CD8-positive, alpha-beta memory T cell (primary cell): Measurements from ENCODE around the gene MYD88. TPM values are rescaled to one million over a fixed set of nuclear protein-coding genes. Genes with fewer than 3 reads are reported as not detected.

Source experiments
- CTCF ChIA-PET: fragments of 350-600 bp; sonication (Branson Sonifier 250); formaldehyde crosslinking; loops from one replicate; lab custom pipeline; 2021; ENCODE audit warnings: antibody characterized with exemption; lab: Charles Lee
- POLR2A ChIA-PET: fragments of 350-600 bp; sonication (Branson Sonifier 250); formaldehyde crosslinking; loops from one replicate; lab custom pipeline; 2021; ENCODE audit warnings: antibody characterized with exemption; lab: Charles Lee
- DNase-seq, 5 donors: peaks; one replicate each; pipeline versions ENCODE4 v3.0.0 to v3.0.0-alpha.2; 2020 to 2022; ENCODE audit warnings: mixed read lengths in 1 of 5
- H3K27ac ChIP-seq: one replicate; pipeline ENCODE4 v1.7.0; 2013; ENCODE audit warnings: low read depth, mild to moderate bottlenecking, low read length, moderate library complexity
- H3K27me3 ChIP-seq: 2 replicates; pipeline ENCODE4 v1.7.0; 2013; ENCODE audit warnings: low read length, mild to moderate bottlenecking; ENCODE audit not compliant: insufficient read depth, poor library complexity, severe bottlenecking
- H3K36me3 ChIP-seq: 2 replicates; pipeline ENCODE4 v1.7.0; 2013; ENCODE audit warnings: mild to moderate bottlenecking, low read length, moderate library complexity; ENCODE audit not compliant: insufficient read depth
- H3K4me1 ChIP-seq: 2 replicates; pipeline ENCODE4 v1.7.0; 2013; ENCODE audit warnings: mild to moderate bottlenecking, low read length, moderate library complexity; ENCODE audit not compliant: insufficient read depth
- H3K4me3 ChIP-seq: 2 replicates; pipeline ENCODE4 v1.7.0; 2013; ENCODE audit warnings: mild to moderate bottlenecking, low read length
- H3K9me3 ChIP-seq: 2 replicates; pipeline ENCODE4 v1.7.0; 2013; ENCODE audit warnings: mild to moderate bottlenecking, low read length
- H3K27ac Mint-ChIP-seq, 8 donors: one replicate each; pipeline ENCODE4 v1.8.0; 2020 to 2021; ENCODE audit warnings: mixed read lengths in 8 of 8, mild to moderate bottlenecking in 6 of 8, inconsistent platforms in 3 of 8, moderate library complexity in 3 of 8
- H3K27me3 Mint-ChIP-seq, 2 donors: one replicate each; pipeline ENCODE4 v1.8.0; 2020 to 2021; ENCODE audit warnings: mixed read lengths in 2 of 2, mild to moderate bottlenecking in 1 of 2, moderate library complexity in 1 of 2
- H3K36me3 Mint-ChIP-seq, 3 donors: one replicate each; pipeline ENCODE4 v1.8.0; 2020 to 2021; ENCODE audit warnings: mixed read lengths in 3 of 3, inconsistent platforms in 1 of 3, mild to moderate bottlenecking in 1 of 3
- H3K4me1 Mint-ChIP-seq, 3 donors: one replicate each; pipeline ENCODE4 v1.8.0; 2020 to 2021; ENCODE audit warnings: mixed read lengths in 3 of 3, inconsistent platforms in 1 of 3, mild to moderate bottlenecking in 1 of 3
- H3K4me3 Mint-ChIP-seq, 7 donors: one replicate each; pipeline ENCODE4 v1.8.0; 2020 to 2021; ENCODE audit warnings: mixed read lengths in 7 of 7, mild to moderate bottlenecking in 6 of 7, moderate library complexity in 4 of 7, inconsistent platforms in 2 of 7
- H3K9me3 Mint-ChIP-seq, 5 donors: one replicate each; pipeline ENCODE4 v1.8.0; 2020 to 2022; ENCODE audit warnings: mixed read lengths in 5 of 5, mild to moderate bottlenecking in 3 of 5, moderate library complexity in 2 of 5, inconsistent platforms in 1 of 5
- polyA plus RNA-seq: library from polyadenylated mRNA; unstranded; fragments of 300-500 nt; fragmentation: Illumina TruSeq; gene quantifications from one replicate; pipeline ENCODE4 v1.2.3, GENCODE V29; 2021
- total RNA-seq, 2 experiments: library from RNA; stranded (reverse); gene quantifications; one replicate each; pipeline ENCODE4 v1.2.3, GENCODE V29; 2021

Gene MYD88
- total and polyA plus RNA-seq, 3 experiments from 2014 or later, result 32.9 to 108 (median 35.9) TPM

DNA sequence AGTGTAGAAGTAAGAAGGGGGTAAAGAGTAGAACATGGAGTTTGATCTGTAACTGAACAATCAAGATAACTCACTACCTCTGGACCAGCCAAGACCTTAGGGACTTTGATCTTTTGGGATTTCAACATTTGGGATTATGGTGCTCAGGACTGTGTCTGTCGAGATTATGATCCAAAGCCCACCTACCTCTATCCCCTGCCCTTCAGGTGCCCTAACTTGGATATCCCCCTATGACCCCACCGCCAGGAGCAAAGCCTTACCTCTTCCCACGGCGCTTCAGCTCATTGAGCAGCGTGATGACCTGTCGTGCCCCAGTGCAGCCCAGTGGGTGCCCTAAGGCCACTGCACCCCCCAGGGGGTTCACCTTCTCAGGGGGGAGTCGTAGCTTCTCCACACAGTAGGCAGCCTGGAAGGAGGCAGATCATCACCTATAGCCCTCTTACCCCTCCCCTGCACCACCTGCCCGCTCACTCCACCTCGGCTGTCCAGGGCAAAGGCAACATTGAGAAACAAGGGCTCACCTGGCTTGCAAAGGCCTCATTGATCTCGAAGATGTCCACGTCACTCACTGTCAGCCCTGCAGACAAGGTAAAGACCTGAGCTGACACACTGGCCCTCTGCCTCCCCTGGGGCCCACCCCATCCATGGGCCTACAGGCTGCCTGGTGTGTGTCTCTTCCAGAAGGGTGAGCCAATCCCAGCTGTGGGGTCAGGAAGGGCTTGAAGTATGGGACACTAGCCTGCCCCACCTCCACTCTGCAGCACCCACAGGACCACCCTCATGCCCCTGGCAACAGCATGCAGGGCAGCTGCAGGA, 12.9 kb upstream of the MYD88 start:
- ChIA-PET CTCF (interaction anchor here (1.2 kb wide), 1 partner anchor 15 kb away, joined by 3 read pairs; no protein-coding TSS in a partner anchor), POLR2A (no interaction called here)
- H3K4me3 Mint-ChIP-seq, result no peak overlapping the region
- no peak for DNase-seq
- no peaks in the 10 kb centered on the region for H3K9me3 Mint-ChIP-seq
- Histone ChIP-seq H3K4me3 (no peak overlapping the region), H3K4me1 (no peaks in the 10 kb centered on the region), H3K36me3 (peaks cover 52% of the 10 kb centered on the region), H3K9me3 (no peaks in the 10 kb centered on the region), H3K27me3 (no peaks in the 10 kb centered on the region), H3K27ac (no peak overlapping the region)
- no peaks in the 10 kb centered on the region for H3K27me3 Mint-ChIP-seq
- peaks cover 0 to 90% (median 12%) of the 10 kb centered on the region in 3 donors for H3K36me3 Mint-ChIP-seq
- H3K4me1 Mint-ChIP-seq, result peaks cover 6 to 13% (median 8%) of the 10 kb centered on the region in 3 donors
- peak overlapping the region in 3 of 8 donors; percentile 37 to 60 (median 47) for H3K27ac Mint-ChIP-seq

DNA sequence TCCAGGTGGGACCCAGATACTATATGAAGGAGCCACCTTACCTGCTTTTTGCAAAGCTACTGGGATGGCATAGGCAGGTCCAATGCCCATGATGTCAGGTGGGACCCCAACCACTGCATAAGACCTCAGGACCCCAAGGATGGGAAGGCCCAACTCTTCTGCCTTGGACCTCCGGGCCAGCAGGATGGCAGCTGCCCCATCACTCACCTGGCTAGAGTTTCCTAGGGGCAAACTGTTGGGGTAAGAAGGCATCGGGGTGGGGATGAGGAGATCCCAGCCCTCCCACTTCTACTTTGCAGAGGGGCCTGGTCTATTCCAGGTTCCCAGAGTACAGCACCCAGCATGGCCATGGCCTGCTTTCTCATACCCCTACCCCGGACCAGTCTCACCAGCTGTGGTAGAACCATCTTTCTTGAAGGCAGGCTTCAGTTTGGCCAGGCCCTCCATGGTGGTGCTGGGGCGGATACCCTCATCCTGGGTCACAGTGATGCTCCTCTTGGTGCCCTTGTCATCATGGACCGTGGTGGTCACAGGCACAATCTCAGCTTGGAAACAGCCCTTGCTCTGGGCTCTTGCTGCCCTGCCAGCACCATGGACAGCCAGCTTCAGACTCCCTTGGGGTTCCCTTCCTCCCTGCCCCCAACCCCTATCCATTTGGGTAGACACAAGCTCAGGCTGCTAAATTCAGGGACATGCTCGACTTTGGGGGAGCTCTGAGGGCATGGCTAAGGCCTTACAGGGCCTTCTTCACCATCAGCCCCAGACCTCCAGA, 12.2 kb upstream of the MYD88 start:
- H3K4me1 Mint-ChIP-seq, result peaks cover 7 to 20% (median 9%) of the 10 kb centered on the region in 3 donors
- peak overlapping the region in 3 of 8 donors; percentile 56 to 66 (median 60) for H3K27ac Mint-ChIP-seq
- no peaks in the 10 kb centered on the region for H3K27me3 Mint-ChIP-seq
- H3K36me3 Mint-ChIP-seq, result peaks cover 0 to 92% (median 12%) of the 10 kb centered on the region in 3 donors
- ChIA-PET POLR2A (no interaction called here), CTCF (interaction anchor here (1.2 kb wide), 1 partner anchor 16 kb away, joined by 3 read pairs; no protein-coding TSS in a partner anchor)
- Histone ChIP-seq H3K27ac (no peak overlapping the region), H3K27me3 (no peaks in the 10 kb centered on the region), H3K4me1 (no peaks in the 10 kb centered on the region), H3K9me3 (no peaks in the 10 kb centered on the region), H3K4me3 (no peak overlapping the region), H3K36me3 (peaks cover 60% of the 10 kb centered on the region)
- DNase-seq, result no peak
- H3K9me3 Mint-ChIP-seq, result no peaks in the 10 kb centered on the region
- peak overlapping the region in 1 of 7 donors; percentile 32 for H3K4me3 Mint-ChIP-seq

DNA sequence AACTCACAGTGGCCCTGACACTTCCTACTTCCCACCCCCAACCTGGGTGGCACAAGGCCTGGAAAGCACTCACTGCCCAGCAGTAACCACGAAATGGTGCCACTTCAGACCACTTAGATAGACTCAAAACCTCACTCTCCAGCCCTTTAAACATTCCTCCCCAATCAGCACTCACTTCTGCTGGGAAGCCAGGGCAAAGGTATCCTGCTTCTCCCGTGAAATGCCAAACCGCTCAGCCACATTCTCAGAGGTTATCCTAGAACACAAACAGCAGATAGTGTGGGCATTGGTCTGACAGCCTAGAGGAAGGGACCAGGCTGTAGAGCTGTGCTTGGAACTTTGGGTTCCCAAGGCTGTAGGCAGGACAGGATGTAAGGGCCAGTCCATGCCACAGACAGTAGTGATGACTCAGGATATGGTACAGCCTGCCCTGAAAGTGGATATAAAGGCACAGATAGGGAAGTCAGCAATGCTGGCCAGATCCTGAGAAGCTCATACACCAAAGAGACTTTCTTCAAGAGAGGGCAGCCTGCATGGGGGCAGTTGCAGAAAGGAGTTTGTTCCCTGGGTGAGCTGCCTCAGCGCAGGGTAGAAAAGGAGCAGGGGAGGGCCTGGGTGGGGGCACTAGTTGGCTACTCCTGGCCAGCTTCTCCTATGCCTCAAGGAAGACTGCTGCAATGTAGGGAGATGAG, 10.7 kb upstream of the MYD88 start:
- Mint-ChIP-seq H3K4me3 (no peak overlapping the region), H3K36me3 (peaks cover 0 to 92% (median 12%) of the 10 kb centered on the region in 3 donors), H3K27ac (peak overlapping the region in 6 of 8 donors; percentile 21 to 78 (median 44)), H3K27me3 (no peaks in the 10 kb centered on the region), H3K9me3 (no peaks in the 10 kb centered on the region), H3K4me1 (peaks cover 13 to 32% (median 20%) of the 10 kb centered on the region in 3 donors)
- no peaks in the 10 kb centered on the region for H3K27me3 ChIP-seq
- no peak for DNase-seq
- no peak overlapping the region for H3K27ac ChIP-seq
- H3K4me3 ChIP-seq, result no peak overlapping the region
- ChIA-PET POLR2A (no interaction called here), CTCF (no interaction called here)
- no peaks in the 10 kb centered on the region for H3K9me3 ChIP-seq
- H3K4me1 ChIP-seq, result no peaks in the 10 kb centered on the region
- H3K36me3 ChIP-seq, result peaks cover 64% of the 10 kb centered on the region

DNA sequence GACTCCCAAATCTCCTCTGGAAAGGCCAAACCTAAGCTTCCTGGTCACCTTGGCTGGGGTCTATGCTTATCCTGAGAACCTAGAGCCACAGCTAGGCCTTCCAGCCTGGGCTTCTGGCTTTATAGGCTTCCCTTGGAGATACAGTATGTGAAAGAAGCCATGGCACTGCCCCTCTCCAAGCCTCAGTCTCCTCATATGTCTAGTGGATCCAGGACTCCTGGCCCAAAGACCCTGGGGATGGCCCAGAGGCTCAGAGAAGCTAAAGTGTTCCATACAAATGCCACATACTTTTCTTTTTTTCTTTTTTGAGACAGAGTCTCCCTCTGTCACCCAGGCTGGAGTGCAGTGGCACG, 10.2 kb upstream of the MYD88 start:
- POLR2A ChIA-PET, result no interaction called here
- Histone ChIP-seq H3K36me3 (peaks cover 64% of the 10 kb centered on the region), H3K4me3 (no peak overlapping the region), H3K9me3 (no peaks in the 10 kb centered on the region), H3K27ac (no peak overlapping the region), H3K4me1 (no peaks in the 10 kb centered on the region), H3K27me3 (no peaks in the 10 kb centered on the region)
- peaks cover 16 to 37% (median 24%) of the 10 kb centered on the region in 3 donors for H3K4me1 Mint-ChIP-seq
- peaks cover 0 to 92% (median 10%) of the 10 kb centered on the region in 3 donors for H3K36me3 Mint-ChIP-seq
- no peaks in the 10 kb centered on the region for H3K27me3 Mint-ChIP-seq
- H3K4me3 Mint-ChIP-seq, result no peak overlapping the region
- CTCF ChIA-PET, result no interaction called here
- peak overlapping the region in 1 of 8 donors; percentile 78 for H3K27ac Mint-ChIP-seq
- DNase-seq, result no peak
- no peaks in the 10 kb centered on the region for H3K9me3 Mint-ChIP-seq

DNA sequence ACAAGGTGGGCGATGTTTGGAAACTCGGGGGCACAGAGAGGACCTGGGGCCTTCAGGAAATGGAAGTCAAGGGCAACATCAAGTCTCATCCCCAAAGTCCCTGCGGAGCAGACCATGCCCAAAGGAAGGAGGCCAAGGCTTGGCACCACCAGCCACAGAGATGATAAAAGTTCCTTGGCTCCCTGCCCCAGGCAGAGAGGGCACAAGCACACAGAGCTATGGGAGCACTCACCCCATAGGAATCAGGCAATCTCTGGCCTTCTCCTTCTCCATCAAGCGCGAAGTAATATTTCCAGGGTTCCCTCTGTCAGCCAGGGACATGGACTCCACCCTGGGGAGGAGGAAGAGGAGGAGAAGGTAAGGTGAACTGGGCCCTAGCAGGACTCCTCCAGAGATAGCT, 9.4 kb upstream of the MYD88 start:
- Mint-ChIP-seq H3K27me3 (no peaks in the 10 kb centered on the region), H3K4me3 (no peak overlapping the region), H3K9me3 (no peaks in the 10 kb centered on the region), H3K36me3 (peaks cover 0 to 95% (median 10%) of the 10 kb centered on the region in 3 donors), H3K27ac (peak overlapping the region in 4 of 8 donors; percentile 15 to 57 (median 45)), H3K4me1 (peaks cover 18 to 45% (median 29%) of the 10 kb centered on the region in 3 donors)
- POLR2A ChIA-PET, result no interaction called here
- H3K4me1 ChIP-seq, result no peaks in the 10 kb centered on the region
- H3K27me3 ChIP-seq, result no peaks in the 10 kb centered on the region
- no peak overlapping the region for H3K4me3 ChIP-seq
- peaks cover 71% of the 10 kb centered on the region for H3K36me3 ChIP-seq
- CTCF ChIA-PET, result no interaction called here
- H3K9me3 ChIP-seq, result no peaks in the 10 kb centered on the region
- DNase-seq, result no peak
- no peak overlapping the region for H3K27ac ChIP-seq

DNA sequence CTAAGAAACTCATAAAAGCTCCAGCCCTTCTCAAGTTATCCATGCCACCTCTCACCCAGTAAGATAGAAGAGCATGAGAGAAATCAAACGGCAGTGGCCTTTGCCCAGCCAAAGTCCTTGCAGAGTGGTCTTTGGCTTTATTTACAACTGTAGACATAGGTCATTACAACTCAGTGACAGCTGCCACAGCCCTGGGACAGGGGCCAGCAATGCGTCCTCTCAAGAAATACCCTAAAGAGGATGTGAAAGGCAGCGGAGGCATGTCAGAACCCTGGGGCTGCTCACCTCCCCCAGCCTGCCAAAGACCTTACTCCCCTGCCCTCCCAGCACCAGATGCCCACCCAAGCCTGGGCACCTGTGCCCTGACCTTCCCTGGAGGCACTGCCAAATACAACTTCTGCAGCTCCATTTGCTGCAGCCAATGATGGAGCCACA, 7.8 kb upstream of the MYD88 start:
- Mint-ChIP-seq H3K27me3 (no peaks in the 10 kb centered on the region), H3K4me1 (peaks cover 31 to 54% (median 45%) of the 10 kb centered on the region in 3 donors), H3K4me3 (no peak overlapping the region), H3K27ac (peak overlapping the region in 6 of 8 donors; percentile 36 to 70 (median 56)), H3K9me3 (no peaks in the 10 kb centered on the region), H3K36me3 (peaks cover 0 to 92% (median 8%) of the 10 kb centered on the region in 3 donors)
- Histone ChIP-seq H3K4me1 (peaks cover 7% of the 10 kb centered on the region), H3K4me3 (no peak overlapping the region), H3K9me3 (no peaks in the 10 kb centered on the region), H3K27ac (no peak overlapping the region), H3K36me3 (peaks cover 64% of the 10 kb centered on the region), H3K27me3 (no peaks in the 10 kb centered on the region)
- ChIA-PET POLR2A (no interaction called here), CTCF (interaction anchor here (1.1 kb wide), 1 partner anchor 10 kb away, joined by 3 read pairs; no protein-coding TSS in a partner anchor)
- DNase-seq, result no peak

DNA sequence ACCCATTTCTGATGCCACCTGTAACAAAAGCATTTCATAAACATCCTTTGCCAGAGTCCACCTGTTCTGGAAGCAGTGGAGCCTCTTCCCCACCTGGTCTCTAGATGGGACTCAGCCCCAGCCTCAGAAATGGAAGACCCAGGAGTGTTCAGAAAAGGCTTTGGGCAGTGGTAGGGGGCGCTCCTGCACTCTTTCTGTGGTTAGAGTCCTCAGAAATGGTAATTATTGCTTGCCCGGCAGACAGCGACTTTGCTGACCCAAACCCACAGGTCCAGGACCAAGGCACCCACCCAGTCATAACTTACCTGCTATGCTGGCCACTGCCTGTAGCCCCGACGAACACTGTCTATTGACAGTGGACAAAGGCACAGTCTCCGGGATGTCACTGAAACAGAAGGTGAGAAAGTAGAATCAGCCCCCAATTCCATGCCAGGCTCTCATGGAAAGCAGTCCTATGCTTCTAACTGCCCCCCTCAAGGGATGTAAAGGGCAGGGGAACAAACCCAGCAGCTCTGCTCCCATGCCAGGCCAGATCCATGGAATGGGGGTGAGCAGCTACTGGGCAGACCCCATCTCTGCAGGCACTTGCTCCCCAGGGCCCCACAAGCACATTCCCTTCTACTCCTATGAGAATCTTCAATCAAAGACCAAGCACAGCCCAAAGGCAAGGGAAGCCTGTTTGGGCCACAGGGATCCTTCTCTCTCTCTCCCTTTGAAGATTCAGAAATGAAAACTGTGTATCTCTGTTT, 6.7 kb upstream of the MYD88 start:
- H3K27me3 Mint-ChIP-seq, result no peaks in the 10 kb centered on the region
- H3K4me1 ChIP-seq, result peaks cover 10% of the 10 kb centered on the region
- H3K27ac Mint-ChIP-seq, result peak overlapping the region; percentile 33 to 89 (median 52)
- POLR2A ChIA-PET, result no interaction called here
- peaks cover 0 to 87% (median 8%) of the 10 kb centered on the region in 3 donors for H3K36me3 Mint-ChIP-seq
- no peak overlapping the region for H3K27ac ChIP-seq
- CTCF ChIA-PET, result interaction anchor here (0.9 to 1.4 kb wide), 3 partner anchors 11 to 348 kb away, joined by 3 read pairs; no protein-coding TSS in a partner anchor
- no peak overlapping the region for H3K4me3 ChIP-seq
- DNase-seq, result no peak
- no peaks in the 10 kb centered on the region for H3K9me3 ChIP-seq
- peaks cover 38 to 61% (median 52%) of the 10 kb centered on the region in 3 donors for H3K4me1 Mint-ChIP-seq
- H3K27me3 ChIP-seq, result no peaks in the 10 kb centered on the region
- peaks cover 53% of the 10 kb centered on the region for H3K36me3 ChIP-seq
- no peak overlapping the region for H3K4me3 Mint-ChIP-seq
- no peaks in the 10 kb centered on the region for H3K9me3 Mint-ChIP-seq
